GM15510 (cell line): ENCODE measurements around the gene TEAD4.

Experiments
- POLR2A ChIP-seq: IDR thresholded peaks from 3 replicates; pipeline ENCODE4 v1.6.1; 2011; ENCODE audit warnings: borderline replicate concordance; ENCODE audit not compliant: insufficient read length; ENCODE audit errors: extremely low read depth

Gene TEAD4

GRCh38 chr12:2959192-2959504 is at the start of gene TEAD4:
TEAD4 (plus strand) TSS chr12:2959397.
- no peak for TF ChIP-seq POLR2A

DNA sequence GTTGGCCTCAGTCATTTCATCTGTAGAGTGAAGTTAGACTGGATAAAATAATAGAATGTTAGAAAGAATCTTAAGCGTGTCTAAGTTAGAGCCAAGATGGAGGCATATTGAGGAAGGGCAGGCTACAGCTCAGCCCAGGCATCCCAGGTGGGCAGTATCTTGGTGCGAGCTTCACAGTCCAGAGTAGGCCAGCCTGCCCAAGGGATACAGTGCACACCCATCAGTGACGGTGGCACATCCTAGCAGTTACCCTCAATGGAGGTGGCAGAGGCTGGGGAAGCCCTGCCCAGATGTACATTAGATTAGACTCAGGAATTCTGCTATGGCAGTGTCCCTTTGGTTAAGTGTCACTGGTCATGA is 47.0 kb upstream of the TEAD4 start:
- TF ChIP-seq POLR2A = no peak

- TF ChIP-seq POLR2A = no peak
These were observed 39.9 kb upstream of the TEAD4 start for GRCh38 chr12:2919249-2919648.

DNA sequence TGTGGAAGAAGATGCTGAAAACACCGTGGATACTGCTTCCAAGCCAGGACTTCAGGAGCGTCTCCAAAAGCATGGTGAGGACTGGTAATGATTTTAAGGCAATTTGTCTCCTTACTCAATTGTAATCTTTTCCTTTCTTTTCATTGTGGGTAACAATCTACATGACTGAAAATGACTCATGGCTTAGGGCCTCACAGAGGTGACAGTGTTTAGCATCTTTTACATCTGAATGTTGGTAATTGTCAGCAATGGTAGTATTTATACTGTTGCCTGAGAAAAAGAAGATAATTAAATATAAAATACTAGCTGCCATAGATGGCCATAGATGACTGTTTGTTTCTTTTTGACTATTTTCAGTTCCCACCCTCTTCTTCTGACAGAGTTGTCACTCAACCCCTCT is 36.9 kb upstream of the TEAD4 start:
- TF ChIP-seq POLR2A = no peak

GRCh38 chr12:2923057-2923456 is 36.1 kb upstream of the TEAD4 start:
- TF ChIP-seq POLR2A = no peak

DNA sequence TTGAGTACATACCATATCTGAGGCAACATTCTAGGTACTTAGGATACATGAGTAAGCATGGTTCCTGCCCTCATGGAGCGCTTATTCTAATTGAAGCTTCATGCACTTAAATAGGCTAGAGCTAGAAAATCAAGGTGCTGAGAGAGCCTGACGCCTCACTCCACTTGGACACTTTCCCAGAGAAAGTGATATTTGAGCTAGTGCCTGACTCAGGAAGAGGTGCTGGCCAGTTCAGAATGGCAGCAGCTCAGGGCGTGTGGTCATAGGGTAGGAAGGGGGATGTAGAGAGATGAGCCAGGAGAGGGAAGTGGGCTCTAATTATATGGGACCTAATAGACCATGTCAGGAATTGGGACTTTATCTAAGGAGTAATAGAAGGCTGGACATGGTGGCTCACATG is 35.2 kb upstream of the TEAD4 start:
- TF ChIP-seq POLR2A = no peak

DNA sequence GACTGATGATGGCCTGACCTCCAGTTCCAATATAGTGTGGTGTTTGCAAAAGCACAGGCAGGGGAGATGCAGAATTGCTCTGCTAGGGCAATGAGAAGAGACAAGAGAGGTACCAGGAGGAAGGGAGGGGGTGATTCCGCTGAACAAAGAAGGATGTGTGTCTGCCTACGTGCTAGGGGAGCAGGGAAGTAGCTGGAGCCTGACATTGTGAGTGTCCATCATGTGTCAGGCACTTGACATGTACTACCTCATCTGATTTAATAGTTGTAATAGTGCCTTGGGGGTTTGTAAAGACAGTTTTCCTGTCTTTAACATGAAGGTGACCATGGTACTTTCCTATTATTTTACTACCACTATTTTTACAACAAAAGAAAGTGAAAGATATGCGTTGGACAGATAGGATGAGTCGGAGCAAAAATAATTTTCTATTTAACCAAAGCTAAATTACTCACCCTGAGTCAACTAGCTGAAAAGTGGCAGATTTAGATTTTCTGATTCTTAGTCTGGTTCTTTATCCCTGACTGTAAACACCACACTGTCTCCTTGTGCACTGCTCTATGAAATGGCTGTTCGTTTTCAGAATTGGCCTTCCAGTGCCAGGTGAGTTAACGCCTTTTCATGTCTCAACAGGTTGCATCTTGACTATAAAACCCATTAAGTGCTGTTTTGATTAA is 33.7 kb upstream of the TEAD4 start:
- TF ChIP-seq POLR2A = no peak

DNA sequence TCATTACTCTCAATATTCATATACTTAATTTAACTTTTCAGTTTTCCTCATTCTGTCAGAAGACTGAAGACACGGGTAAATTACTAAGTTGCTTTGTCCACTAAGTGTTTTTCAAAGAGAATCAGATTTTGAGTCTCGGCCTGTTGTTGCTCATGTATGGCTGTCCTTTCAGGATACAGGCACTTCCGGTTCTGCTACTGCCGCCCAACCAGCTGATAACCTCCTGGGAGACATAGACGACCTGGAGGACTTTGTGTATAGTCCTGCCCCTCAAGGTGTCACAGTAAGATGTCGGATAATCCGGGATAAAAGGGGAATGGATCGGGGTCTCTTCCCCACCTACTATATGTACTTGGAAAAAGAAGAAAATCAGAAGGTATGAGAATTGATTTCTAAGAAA is 28.3 kb upstream of the TEAD4 start:
- no peak for TF ChIP-seq POLR2A

- TF ChIP-seq POLR2A = no peak
These were observed 25.6 kb upstream of the TEAD4 start for GRCh38 chr12:2933586-2933985.

GRCh38 chr12:2934371-2934770 is 24.8 kb upstream of the TEAD4 start:
- no peak for TF ChIP-seq POLR2A

DNA sequence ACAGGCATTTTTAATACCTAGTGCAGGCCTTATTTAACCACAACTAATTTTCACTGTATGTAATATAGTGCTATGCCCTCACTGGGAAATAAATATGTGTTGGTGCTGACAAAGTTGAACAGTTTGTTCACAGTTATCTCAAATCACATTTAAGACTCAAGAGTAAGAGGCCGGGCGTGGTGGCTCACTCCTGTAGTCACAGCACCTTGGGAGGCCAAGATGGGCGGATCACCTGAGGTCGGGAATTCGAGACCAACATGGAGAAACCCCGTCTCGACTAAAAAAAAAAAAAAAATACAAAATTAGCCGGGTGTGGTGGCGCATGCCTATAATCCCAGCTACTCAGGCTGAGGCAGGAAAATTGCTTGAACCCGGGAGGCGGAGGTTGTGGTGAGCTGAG is 22.9 kb upstream of the TEAD4 start:
- TF ChIP-seq POLR2A = no peak

DNA sequence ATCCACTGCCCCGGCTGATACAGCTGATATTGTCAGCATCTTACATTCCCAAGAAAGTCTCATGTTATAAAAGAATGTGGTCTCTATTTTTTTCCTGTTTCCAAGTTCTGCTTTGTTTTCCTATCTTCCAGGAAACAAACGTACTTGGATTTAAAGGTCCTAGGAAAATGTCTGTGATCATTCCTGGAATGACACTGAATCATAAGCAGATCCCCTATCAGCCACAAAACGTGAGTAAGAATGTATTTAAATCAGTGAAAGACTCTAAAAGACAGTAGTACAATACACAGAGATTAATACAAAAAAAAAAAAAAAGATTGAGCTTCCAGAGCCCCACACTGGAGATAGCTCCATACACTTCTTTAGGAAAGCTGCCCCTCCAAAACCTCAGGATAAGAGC is 21.7 kb upstream of the TEAD4 start:
- TF ChIP-seq POLR2A = no peak

DNA sequence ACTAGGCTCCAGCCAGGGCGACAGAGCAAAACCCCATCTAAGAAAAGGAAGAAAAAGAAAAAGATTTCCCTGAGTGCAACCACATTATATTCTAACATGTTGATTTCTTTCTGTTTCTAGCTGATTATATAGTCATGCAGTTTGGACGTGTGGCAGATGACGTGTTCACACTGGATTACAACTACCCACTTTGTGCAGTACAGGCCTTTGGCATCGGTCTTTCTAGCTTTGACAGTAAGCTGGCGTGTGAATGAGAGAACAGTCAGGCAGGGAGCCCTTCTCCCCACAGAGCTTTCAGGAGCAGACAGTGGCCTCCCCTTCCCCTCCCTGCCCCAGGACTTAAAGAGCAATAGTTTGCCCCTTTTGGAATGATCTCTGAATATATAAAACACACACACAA is 20.0 kb upstream of the TEAD4 start:
- no peak for TF ChIP-seq POLR2A

DNA sequence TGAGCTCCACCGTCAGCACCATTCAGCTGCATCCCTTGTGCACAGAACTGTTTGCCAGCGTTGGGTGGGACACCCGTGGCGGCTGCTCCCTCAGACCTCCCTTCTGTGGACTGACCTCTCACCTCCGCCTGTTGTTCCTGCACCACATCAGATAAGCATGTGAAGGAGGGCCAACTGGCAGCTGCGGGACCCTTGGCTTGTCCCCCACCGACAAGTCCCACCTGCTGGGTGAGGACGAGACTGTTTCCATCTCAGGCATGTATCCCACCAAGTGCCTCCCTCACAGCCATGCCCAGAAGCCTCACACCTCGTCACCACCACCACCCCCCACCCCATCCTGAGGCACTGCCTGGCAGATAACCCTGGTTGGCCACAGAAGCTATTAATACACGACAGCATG is 18.6 kb upstream of the TEAD4 start:
- TF ChIP-seq POLR2A = no peak

- no peak for TF ChIP-seq POLR2A
These were observed 17.7 kb upstream of the TEAD4 start for GRCh38 chr12:2941524-2941923.

- no peak for TF ChIP-seq POLR2A
These were observed 14.7 kb upstream of the TEAD4 start for GRCh38 chr12:2944401-2945047.

DNA sequence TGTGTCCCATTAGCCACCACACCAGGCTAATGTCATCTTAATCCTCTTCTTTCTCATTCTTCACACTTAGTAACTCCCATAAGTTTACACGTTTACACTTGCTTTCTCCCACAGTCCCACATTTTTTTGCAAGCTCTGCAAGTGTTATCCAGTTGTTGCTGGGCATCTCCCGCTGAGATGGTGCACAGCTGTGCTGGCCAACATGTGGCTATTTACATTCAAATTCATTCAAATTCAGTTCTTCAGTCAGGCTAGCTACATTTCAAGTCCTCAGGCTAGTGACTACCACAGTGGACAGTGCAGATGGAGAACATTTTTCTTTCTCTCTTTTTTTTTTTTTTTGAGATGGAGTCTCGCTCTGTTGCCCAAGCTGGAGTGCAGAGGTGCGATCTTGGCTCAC is 9.8 kb upstream of the TEAD4 start:
- TF ChIP-seq POLR2A = no peak

- TF ChIP-seq POLR2A = no peak
These were observed 3.3 kb upstream of the TEAD4 start for GRCh38 chr12:2955888-2956287.

- no peak for TF ChIP-seq POLR2A
These were observed 1.3 kb upstream of the TEAD4 start for GRCh38 chr12:2957816-2958431.
